T-helper 1 cell (primary cell): ENCODE results near the gene ACY1.
"Not testable (repeated sequence)": the region's sequence is repeated elsewhere in the genome, so short reads cannot be mapped to it uniquely, and the experiment has no call there.

Experiments
- DNase-seq, 5 donors: peaks; one replicate each; pipeline ENCODE4 v3.0.0-alpha.2; 2012 to 2020

ACY1 gene

GRCh38 chr3:52029535-52029934 lies 46.2 kb downstream of the ACY1 start:
- no peak for DNase-seq

GRCh38 chr3:52030714-52031310 lies 47.5 kb downstream of the ACY1 start:
- no peak for DNase-seq

- no peak for DNase-seq
Measured at GRCh38 chr3:52031896-52032295, 48.6 kb downstream of the ACY1 start.

- no peak for DNase-seq
Measured at GRCh38 chr3:52032702-52033408, 49.5 kb downstream of the ACY1 start.

GRCh38 chr3:52033748-52034147 lies 50.4 kb downstream of the ACY1 start:
- DNase-seq = not testable (repeated sequence)

GRCh38 chr3:52034212-52034611 lies 50.9 kb downstream of the ACY1 start:
- DNase-seq = no peak

- DNase-seq = no peak
Measured at GRCh38 chr3:52034651-52035050, 51.3 kb downstream of the ACY1 start.

GRCh38 chr3:52036222-52036694 lies 52.9 kb downstream of the ACY1 start:
- DNase-seq = no peak

GRCh38 chr3:52036829-52037228 lies 53.5 kb downstream of the ACY1 start:
- DNase-seq = peak in 1 of 5 donors; percentile 16

GRCh38 chr3:52037291-52037690 lies 54.0 kb downstream of the ACY1 start:
- no peak for DNase-seq

GRCh38 chr3:52038227-52038626 lies 54.9 kb downstream of the ACY1 start:
- DNase-seq = no peak
